Astrocyte of the spinal cord (primary cell): ENCODE results near the gene PAX8.
"Not testable (repeated sequence)": the region's sequence is repeated elsewhere in the genome, so short reads cannot be mapped to it uniquely, and the experiment has no call there.

ENCODE experiments used
- DNase-seq: peaks from one replicate; pipeline ENCODE4 v3.0.0; 2011; ENCODE audit warnings: low read depth, low spot score
- H3K4me3 ChIP-seq: 2 replicates; pipeline ENCODE4 v1.5.1; 2011; ENCODE audit warnings: low read depth, mild to moderate bottlenecking, low read length, moderate library complexity
- in situ Hi-C: cut with HindIII; loops from 2 replicates; pipeline ENCODE4 v1.10.0; 2017; ENCODE audit warnings: low sequenced_read_pairs
- TF ChIP-seq, protein P1 (sequence below): IDR thresholded peaks from 2 replicates; pipeline ENCODE4 v1.5.1; 2012; ENCODE audit warnings: low read depth, mild to moderate bottlenecking, low read length, inconsistent platforms

Gene PAX8

GRCh38 chr2:113238871-113239839, 39.6 kb downstream of the PAX8 start:
- in situ Hi-C loops = no loop called here
- TF ChIP-seq, protein P1, sequence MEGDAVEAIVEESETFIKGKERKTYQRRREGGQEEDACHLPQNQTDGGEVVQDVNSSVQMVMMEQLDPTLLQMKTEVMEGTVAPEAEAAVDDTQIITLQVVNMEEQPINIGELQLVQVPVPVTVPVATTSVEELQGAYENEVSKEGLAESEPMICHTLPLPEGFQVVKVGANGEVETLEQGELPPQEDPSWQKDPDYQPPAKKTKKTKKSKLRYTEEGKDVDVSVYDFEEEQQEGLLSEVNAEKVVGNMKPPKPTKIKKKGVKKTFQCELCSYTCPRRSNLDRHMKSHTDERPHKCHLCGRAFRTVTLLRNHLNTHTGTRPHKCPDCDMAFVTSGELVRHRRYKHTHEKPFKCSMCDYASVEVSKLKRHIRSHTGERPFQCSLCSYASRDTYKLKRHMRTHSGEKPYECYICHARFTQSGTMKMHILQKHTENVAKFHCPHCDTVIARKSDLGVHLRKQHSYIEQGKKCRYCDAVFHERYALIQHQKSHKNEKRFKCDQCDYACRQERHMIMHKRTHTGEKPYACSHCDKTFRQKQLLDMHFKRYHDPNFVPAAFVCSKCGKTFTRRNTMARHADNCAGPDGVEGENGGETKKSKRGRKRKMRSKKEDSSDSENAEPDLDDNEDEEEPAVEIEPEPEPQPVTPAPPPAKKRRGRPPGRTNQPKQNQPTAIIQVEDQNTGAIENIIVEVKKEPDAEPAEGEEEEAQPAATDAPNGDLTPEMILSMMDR = no peak
- DNase-seq = no peak
- no peak overlapping the region for H3K4me3 ChIP-seq

DNA sequence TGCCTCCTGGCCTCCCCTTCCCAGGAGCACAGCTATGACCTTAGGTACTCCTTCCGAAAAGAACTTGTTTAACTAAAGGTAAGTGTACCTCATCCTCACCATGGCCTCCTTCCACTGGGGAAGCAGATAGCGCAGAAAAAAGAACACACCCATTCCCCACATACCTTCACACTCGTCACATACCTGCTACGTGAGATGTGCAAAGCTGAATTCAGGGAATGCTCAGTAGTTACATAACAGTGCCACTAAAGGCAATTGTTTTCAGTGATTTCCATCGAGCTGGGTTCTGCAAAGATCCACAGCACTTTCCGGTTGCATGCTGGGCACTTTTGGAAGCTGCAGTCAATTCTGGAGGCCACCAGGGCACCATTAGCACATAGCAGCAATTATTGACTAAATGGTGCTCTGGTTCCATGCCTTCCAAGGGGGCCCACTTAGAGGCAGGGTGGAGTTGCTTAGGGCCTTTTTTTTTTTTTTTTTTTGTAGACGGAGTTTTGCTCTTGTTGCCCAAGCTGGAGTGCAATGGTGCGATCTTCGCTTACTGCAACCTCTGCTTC, 41.0 kb downstream of the PAX8 start:
- H3K4me3 ChIP-seq = no peak overlapping the region
- no peak for DNase-seq
- in situ Hi-C loops = no loop called here
- TF ChIP-seq, protein P1 = no peak

GRCh38 chr2:113236367-113237159, 42.2 kb downstream of the PAX8 start:
- no peak for DNase-seq
- H3K4me3 ChIP-seq = no peak overlapping the region
- TF ChIP-seq, protein P1 = no peak
- in situ Hi-C loops = no loop called here

DNA sequence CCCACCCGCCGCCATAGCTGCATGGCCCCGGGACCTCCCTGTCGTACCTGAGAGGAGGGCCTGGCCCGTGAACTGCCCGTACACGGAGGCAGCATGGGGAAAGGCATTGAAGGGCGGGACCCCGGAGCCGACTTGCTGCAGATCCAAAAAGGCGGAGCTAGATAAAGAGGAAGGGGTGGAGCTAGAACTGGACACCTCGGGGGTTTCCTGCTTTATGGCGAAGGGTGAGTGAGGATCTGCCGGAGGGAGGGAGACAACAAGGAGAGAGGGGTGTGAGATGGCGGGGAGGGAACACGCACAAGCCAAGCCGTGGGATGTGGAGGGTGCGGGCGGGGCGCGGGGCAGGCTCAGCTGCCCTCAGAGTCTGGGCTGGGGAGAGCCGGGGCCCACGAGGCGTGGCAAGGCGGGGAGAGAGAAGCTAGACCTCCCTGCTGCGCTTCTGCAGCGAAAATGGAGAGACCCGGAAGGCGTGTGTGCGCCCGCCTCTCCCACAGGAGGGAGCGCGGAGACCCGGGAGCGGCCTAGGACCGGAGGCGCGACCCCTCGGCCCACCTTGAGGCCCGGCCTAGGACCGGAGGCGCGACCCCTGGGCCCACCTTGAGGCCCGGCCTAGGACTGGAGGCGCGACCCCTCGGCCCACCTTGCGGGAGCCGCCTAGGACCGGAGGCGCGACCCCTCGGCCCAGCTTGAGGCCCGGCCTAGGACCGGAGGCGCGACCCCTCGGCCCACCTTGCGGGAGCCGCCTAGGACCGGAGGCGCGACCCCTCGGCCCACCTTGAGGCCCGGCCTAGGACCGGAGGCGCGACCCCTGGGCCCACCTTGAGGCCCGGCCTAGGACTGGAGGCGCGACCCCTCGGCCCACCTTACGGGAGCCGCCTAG, 43.1 kb downstream of the PAX8 start:
- peak overlapping the region; percentile 31 for H3K4me3 ChIP-seq
- in situ Hi-C loops = not testable (repeated sequence)
- DNase-seq = peak; percentile 43

DNA sequence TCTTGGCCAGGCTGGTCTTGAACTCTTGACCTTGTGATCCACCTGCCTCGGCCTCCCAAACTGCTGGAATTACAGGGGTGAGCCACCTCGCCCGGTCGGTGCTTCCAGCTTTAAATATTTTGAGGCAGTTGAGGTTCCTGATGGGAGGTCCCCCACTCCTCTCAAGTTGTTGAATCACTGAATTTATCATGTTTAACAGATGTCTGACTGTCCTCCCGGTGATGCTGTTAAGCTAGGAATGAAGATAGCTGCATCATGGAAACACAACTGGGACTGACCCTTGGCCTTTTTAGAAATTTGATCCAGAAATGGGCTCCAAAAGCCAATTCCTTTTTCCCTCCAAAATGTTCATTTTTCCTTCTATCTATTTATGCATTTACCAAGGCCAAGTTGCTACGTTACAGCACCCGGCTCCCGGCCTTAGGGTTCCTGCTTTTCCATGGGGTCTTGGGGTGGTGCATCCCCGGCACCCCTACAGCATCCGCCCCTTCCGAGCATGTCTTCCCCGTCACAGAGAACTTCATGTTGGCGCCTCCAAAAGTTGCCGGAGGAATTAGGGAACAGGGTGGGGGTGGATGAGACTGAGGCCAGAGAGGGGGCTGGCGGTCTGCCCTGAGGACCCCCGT, 43.9 kb downstream of the PAX8 start:
- DNase-seq = no peak
- in situ Hi-C loops = no loop called here
- peak overlapping the region; percentile 31 for H3K4me3 ChIP-seq
- TF ChIP-seq, protein P1 = no peak
